HG02588 (cell line): ENCODE data around the gene RIN3.

Experiments used
- ATAC-seq: cut with Tn5 transposase; IDR thresholded peaks from one replicate; pipeline ENCODE4 v1.9.1; 2021; ENCODE audit warnings: mild to moderate bottlenecking, moderate library complexity; ENCODE audit not compliant: unreplicated experiment

The RIN3 gene, protein sequence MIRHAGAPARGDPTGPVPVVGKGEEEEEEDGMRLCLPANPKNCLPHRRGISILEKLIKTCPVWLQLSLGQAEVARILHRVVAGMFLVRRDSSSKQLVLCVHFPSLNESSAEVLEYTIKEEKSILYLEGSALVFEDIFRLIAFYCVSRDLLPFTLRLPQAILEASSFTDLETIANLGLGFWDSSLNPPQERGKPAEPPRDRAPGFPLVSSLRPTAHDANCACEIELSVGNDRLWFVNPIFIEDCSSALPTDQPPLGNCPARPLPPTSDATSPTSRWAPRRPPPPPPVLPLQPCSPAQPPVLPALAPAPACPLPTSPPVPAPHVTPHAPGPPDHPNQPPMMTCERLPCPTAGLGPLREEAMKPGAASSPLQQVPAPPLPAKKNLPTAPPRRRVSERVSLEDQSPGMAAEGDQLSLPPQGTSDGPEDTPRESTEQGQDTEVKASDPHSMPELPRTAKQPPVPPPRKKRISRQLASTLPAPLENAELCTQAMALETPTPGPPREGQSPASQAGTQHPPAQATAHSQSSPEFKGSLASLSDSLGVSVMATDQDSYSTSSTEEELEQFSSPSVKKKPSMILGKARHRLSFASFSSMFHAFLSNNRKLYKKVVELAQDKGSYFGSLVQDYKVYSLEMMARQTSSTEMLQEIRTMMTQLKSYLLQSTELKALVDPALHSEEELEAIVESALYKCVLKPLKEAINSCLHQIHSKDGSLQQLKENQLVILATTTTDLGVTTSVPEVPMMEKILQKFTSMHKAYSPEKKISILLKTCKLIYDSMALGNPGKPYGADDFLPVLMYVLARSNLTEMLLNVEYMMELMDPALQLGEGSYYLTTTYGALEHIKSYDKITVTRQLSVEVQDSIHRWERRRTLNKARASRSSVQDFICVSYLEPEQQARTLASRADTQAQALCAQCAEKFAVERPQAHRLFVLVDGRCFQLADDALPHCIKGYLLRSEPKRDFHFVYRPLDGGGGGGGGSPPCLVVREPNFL

DNA sequence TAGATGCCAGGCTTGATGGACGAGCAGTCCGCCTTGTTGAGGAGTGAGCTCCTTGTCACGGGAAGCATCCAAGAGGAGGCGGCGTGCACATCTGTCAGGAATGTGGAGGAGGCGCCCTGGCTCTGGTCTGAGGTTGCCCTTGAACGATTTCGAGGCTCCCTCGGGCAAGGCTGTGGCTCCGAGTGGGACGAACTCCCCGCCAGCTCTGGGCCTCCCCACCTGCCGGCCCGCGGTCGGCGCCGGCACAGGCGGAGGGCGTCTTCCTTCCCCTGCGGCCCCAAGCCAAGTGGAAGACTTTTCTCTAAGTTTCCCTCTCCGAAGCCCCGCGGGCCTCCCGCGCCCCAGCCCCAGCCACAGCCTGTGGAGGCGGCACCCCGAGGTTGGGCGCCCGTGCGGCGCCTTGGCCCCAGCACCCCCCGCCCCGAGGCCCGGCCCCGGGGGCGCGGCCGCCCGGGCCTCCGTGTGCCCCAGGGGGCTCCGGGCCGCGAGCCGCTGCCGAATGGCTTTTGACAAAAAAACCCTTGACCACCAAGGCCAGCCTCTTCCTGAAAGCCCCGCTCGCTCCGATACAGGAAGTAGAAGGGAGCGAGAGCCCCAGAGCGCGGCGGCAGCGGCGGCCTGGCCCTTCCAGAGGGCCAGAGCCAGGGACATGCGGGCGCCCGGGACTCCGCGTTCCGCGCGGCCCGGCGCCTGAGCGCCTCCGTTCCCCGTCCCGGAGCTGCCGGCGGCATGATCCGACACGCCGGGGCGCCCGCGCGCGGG lies at the start of gene RIN3:
Gene RIN3, plus strand, starts transcription at position 578 of the 762 bp plus-strand sequence. Its CDS starts 152 bp downstream, at position 730.
- ATAC-seq = peak; percentile 64

DNA sequence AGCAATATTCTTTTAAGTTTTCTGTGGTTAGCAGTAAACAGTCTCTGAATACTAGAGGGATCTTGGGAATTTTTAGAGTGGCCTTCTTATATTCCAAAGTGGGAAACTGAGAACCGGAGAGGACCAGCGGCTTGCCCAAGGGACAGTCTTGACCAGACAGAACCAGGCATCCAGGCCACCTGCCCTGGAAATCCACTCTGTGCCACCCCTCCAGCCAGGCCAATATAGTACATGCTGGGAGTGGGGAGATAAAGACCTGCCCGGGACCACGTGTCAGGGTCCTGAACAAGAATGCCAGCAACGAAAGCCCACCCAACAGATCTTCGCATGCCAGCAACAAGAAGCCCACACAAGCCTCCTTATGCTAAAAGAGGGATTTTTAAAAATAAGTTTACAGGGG lies 49.4 kb upstream of the RIN3 start:
- no peak for ATAC-seq

DNA sequence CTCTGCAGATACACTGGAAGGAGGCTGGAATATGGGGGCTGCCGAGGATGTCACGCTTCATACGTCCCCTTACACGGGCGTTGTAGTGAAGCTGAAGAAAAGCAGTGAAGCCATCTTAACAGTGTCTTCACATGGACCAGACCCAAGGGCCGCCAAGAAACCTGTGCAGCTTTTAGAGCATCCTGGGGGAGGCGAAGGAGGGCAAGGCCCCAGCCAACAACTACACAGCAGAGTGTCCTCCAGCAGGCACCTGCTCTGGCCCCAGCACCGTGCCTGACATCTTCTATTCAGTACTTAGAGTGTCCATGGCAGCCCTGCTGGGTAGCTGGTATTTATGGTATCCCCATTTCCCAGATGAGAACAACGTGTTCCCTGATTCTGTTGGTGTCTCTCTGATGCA lies 48.9 kb upstream of the RIN3 start:
- ATAC-seq = no peak

DNA sequence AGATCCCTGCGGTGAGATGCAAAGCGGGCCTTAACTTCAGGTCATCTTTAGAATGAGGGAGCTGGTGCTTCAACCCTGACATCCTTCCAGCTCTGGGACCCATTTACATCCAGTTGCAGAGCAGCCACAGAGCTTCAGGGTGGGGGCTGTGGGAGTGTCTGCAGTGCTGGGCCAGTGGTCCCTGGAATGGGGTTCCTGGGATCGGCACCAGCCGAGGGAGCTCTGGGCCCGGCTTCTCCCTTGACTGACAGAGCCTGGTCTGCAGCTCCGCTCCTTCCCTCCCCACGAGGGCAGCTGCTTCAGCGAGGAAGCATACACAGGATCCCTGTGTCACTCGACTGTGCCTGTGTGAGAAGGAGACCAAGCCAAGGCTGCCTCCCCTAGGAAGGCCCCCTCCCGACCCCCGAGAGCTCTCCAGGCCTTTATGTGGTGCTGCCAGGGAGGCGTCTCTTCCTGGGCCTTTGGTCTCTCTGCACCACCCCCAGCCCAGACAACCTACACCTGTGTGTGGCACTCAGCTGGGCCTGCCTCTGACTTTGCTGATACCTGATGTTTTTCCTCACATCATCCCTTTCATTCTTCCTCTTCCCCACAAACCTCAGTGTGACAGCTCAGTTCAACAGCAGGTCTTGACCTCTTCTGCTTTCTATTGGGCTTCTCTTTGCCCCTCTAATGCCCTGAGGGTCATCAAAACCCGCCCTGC lies 48.1 kb upstream of the RIN3 start:
- no peak for ATAC-seq

DNA sequence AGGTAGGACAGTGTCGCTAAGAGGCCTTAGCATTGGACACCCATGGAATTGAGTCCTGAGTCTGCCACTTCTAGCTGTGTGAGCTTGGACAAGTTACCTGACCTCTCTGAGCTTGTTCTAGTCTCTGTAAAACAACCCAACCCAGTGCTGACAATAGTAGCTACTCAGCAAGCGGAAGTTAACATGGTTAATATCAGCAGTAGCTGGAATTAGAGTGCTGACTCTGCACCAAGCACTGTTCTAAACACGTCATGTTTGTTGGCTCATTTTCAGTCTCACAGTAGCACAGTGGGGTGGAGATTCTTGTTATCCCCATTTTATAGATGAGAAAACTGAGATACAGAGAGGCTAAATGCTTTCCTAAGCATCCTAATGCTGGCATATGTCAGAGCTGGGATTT lies 47.5 kb upstream of the RIN3 start:
- ATAC-seq = no peak

DNA sequence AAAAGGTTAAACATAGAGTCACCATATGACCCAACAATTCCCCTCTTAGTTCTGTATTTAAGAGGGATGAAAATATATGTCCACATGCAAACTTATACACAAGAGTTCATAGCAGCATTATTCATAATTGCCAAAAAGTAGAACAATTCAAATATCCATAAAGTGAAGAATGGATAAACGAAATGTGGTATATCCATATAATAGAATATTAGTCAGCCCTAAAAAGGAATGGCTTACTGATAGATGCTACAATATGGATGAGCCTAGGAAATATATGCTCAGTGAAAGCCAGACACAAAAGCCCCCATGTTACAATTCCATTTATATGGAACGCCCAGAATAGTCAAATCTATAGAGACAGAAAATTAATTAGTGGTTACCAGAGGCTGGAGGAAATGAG lies 44.1 kb upstream of the RIN3 start:
- no peak for ATAC-seq

DNA sequence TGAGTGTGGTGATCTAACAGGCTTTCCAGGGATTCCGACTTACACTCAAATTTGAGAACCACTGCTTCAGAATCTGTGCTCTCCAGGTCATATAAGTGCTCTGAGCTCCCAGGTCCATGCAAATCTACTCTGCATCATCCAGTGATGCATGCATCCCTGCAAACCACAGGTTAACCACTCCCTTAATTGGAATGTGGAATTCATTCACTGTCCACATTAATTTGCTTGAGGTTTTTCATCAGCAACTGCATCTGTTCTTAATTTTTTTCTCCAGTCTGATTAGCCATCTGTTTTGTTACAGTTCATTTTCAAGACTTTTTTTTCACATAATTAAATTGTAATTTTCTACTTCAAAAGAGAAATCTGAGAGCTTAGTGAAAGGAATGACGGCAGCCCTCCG lies 43.4 kb upstream of the RIN3 start:
- ATAC-seq = no peak

DNA sequence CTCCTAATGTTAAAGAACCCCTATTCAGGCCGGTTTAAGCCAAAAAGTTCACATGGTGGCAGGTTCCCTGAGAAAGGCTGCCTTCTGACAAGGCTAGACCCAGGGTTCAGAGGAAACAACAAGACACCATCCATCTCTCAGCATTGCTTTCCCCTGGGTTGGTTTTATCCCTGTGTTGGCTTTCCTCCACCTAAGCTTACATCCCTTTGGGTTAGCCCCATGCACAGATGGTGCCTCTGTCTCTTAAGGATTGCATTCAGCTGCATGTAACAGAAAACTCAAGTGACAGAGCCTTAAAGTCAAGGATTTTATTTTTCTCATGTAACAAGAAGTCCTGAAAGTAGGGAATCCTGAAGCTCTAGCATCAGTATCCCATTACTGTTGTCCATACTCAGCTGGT lies 42.8 kb upstream of the RIN3 start:
- no peak for ATAC-seq

DNA sequence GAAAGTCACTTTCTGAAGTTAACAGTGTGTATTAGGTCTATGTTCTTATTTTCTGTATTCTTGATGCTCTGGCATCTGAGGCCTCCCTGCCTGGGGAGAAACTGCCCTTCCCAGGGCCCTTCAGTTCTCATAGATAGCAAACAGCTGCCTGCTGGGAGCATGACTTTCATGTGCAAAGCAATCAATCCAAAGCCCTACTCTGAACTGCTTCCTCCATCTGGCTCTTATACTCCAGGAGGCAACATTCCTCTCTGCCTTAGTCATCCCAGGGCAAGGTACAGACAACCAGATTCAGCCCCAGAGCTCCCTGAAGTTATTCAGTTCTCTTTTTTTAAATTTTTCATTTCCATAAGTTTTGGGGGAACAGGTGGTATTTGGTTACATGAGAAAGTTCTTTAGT lies 41.7 kb upstream of the RIN3 start:
- no peak for ATAC-seq

DNA sequence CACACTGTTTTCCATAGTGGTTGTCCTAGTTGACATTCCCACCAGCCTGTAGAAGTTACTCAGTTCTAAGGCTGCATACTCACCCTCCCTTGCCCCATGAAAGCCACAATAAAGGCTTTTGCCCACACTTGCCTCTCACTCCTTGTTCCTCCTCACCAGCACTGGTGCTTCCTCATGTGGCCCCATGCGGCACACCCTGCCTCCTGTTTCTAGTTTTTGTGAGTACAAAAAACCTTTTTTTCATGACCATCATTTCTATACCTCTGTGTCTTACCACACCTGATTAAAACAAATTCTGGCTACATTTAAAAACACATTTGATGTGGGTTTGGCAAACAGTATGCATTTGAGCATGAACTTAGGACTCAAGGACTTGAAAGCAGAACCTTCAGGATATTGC lies 40.7 kb upstream of the RIN3 start:
- no peak for ATAC-seq

DNA sequence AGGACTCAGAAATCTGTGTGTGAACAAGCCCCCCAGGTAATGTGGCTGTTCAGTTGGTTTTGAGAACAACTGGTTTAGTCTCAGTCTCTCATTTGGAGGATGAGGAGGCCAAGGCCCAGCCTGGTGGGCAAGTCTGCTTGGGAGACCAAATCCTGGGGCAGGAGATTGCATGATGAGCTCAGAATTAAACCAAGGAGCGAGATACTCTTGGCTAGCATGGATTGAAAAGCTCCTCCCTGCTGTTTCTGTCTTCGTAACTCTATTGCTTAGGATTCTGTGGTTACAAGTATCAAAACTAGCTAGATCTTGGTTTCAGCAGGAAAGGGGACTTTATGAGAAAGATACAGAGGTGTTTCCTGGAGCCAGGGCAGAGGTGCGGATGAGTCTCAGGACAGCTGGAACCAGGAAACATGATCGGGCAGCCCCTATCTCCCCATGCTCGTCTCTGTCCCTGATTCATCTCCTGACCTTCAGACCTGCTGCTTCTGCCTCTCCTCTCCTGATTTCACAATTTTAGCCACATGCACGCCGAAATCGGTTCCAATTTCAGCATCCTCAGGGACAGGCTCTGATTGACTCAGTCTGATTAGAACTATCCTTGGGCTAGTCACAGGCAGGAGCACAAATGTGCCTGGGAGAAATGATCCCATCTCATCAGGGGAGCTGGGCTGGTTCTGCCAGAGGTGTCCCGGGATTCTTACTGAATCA lies 40.2 kb upstream of the RIN3 start:
- ATAC-seq = no peak

DNA sequence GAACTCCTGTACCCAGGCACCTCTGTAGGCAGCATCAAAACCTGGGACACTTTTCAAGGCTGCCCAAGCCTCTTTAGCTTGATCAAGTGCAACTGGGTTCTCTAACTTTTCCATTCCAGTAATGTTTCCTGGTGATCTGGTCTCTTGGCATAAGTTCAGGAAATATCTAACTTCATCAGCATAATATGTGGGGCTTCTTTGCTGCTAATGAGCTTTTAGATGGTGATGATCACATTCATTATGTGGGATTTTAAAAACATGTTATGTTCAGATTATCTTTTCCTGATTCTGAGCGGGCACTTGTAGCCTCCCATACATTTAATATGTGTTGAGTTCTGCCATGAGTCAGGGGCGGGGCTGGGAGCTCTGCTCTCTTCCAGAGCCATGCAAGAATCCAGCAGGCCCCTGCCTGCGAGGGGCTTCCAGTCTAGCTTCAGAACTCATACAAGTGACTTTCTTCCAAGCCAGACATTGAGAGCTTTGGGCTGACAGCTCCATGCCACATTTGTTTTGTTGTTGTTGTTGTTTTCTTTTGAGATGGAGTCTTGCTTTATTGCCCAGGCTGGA lies 39.5 kb upstream of the RIN3 start:
- ATAC-seq = no peak

DNA sequence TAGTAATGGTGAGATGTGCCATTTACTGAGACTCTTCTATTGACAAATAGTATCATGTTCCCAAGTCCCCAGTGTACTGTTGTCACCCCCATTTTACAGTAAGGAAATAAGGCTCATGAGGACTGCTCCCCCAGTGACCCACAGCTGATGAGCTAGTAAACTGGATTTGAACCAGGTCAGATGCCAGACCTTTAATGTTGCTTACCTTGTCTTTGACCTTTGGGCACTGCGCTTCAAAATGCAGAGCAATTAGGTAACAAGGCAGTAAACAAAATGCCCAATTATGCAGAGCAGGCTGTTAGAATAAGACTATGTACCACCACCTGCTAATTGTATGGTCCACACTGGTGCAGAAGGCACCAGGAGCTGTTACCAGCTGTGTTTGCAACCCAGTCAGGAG lies 38.5 kb upstream of the RIN3 start:
- no peak for ATAC-seq

DNA sequence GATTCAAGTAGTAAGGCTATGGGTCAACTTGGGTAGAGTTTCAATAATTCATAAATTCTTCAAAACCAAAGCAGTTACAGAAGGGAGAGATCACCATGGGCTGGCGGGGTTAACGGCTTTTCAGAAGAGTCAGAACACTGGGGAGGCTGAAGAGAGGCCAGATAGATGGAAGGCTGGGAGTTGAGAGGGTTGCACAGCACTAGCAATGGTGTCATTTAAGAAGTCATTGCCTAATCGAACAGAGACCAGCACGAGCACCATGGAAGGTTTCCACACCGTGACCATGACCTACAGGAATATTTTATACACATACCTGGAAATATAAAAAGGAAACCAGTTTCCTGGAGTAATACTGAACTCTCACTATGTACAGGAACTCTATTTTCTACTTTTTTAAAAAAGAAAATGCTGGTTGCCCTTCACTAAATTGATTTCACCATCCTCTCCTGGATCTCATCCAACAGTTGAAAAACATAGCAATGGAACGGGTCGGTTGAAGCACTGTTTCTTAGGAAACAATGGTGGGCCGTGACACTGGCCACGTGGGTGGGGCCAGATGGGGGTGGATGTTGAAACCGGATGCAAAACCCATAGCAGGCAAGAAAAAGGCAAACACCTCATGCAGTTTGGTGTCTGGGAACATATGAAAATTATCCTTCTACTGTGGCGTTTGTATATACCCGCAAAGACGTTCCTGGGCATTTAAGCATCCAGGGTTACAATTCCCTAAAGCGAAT lies 38.0 kb upstream of the RIN3 start:
- ATAC-seq = no peak

DNA sequence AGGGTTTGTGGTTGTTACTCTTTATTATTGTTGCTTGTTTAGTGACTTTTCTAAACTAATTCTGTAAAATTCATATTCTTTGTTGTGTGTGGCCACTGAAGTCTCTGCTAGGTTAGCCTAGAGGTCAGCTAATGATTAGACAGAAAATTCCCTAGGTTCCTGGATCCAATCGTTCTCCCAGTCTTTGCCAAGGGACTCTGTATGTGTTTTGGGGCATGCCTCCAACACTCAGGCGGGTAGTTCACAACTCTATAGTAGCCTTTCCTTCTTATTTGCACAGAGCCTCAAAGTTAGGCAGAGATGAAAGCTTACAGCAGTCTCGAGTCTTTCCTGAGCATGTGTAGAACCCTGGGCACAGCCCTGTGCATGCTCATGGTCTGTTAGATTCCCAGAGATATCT lies 32.7 kb upstream of the RIN3 start:
- ATAC-seq = no peak

DNA sequence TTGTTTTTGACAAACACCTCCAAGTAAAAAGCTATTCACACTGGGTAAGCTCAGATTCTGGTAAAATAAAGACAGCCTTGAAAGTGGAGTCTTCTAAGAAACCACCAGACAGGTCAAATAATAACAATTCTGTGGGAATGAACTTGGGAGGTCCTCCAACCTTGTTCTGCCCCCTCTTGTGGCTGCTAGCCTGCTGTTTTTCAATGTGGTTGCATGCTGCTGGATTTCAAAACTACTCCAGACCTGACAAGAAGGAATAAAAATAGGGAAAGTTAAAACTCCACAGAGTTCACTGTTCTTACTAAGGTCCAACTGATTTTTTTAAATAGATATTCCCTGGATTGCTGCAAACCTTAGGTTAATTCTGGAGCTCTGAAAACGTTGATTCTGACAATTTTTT lies 32.2 kb upstream of the RIN3 start:
- no peak for ATAC-seq

DNA sequence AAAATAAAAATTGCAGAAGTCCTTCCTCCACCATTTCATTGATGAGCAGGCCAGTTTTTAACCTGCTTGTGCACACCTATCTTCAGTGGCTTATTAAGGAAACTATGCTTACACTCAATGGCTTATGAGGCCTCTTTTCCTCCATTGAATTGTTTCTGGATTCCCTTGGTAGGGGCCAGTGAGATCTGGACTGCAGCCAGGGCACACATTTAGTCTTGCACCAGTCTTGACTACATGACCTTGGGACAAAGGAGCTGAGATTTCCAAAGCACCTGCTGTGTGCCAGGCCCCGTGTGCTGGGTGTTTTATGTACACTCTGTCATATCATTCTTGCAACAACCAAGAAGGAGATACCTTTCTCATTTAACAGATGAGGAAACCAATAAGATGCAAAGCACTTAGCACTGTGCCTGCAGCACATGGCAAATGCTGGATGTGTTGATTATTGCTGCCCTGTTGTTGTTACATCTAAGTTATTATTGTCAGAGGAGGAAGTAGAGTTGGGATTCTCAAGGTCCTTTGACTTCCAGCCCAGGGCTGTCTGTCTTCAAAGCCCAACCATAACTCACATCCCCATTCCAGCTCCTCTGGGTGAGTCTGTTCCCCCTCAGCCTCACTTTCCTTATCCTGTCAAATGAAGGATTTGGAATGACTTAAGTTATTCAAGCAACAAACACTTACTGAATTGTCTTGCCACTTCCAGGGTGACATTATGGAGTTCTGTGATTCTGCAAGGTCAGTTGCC lies 31.6 kb upstream of the RIN3 start:
- no peak for ATAC-seq

DNA sequence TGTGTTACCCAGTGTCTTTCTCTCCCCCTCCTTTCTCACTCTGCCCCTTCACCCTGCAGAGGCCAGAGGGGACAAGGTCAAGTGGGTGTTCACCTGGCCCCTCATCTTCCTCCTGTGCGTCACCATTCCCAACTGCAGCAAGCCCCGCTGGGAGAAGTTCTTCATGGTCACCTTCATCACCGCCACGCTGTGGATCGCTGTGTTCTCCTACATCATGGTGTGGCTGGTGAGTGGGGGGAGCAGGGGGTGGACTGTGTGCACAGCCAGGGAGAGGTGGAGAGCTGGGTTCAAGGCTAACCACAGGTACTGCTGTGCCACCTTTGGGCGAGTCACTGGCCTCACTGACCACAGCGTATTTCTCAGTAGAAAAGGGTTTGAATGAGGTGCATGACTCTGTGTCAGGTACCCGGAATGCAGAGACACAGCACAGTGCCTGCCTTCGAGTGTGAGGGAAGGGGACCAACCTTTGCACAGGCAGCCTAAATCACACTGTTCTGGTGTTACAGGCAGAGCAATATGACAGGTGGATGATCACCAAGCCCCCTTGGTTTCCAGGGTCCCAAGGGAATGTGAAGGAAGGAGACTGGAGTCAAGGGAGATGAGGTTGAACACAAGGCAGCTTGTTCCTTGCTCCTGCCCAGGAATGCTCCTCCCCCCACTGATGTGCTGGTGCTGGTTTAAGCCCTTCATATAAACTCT lies 30.8 kb upstream of the RIN3 start:
- no peak for ATAC-seq
